Gastrocnemius medialis (tissue), 4 donors: ENCODE results near the gene LBX1. TPM values are rescaled to one million over a fixed set of nuclear protein-coding genes. Genes with fewer than 3 reads are reported as not detected.
A peak's percentile ranks its signal among the peaks of the same experiment; 100 is the strongest.

Experiments
- ATAC-seq, 2 donors: fragments of 150-250 bp; one replicate each; pipeline ENCODE4 v1.9.1; 2016
- DNase-seq, 2 donors: peaks; one replicate each; pipeline ENCODE4 v3.0.0-alpha.2; 2019
- H3K27ac ChIP-seq, 4 donors: fragments of 200-600 bp; sonication (generic); 1 replicate in 1 of 4; 2 replicates in 3 of 4; pipeline ENCODE4 v1.5.1; 2016 to 2018; ENCODE audit warnings: mild to moderate bottlenecking in 2 of 4, moderate library complexity in 1 of 4
- H3K27me3 ChIP-seq, 3 donors: fragments of 200-600 bp; sonication (generic) in 2 of 3; 1 replicate in 1 of 3; 2 replicates in 2 of 3; pipeline versions ENCODE4 v1.5.1 to v1.6.0; 2016 to 2019; ENCODE audit warnings: mild to moderate bottlenecking in 1 of 3, moderate library complexity in 1 of 3
- H3K36me3 ChIP-seq, 2 donors: fragments of 200-600 bp; sonication (generic) in 1 of 2; one replicate each; pipeline ENCODE4 v1.5.1; 2017 to 2018
- H3K4me1 ChIP-seq, 2 donors: fragments of 200-600 bp; sonication (generic) in 1 of 2; one replicate each; pipeline ENCODE4 v1.5.1; 2016 to 2017; ENCODE audit warnings: mild to moderate bottlenecking in 2 of 2
- H3K4me3 ChIP-seq, 4 donors: fragments of 200-600 bp; sonication (generic) in 3 of 4; 1 replicate in 1 of 4; 2 replicates in 3 of 4; pipeline ENCODE4 v1.5.1; 2016 to 2019; ENCODE audit warnings: mild to moderate bottlenecking in 2 of 4
- H3K9me3 ChIP-seq, 3 donors: fragments of 200-600 bp; sonication (generic) in 2 of 3; 1 replicate in 1 of 3; 2 replicates in 2 of 3; pipeline ENCODE4 v1.5.1; 2016 to 2019
- CTCF ChIP-seq, 5 experiments: fragments of 450-650 bp in 3 of 5; fragments of 200-600 bp in 2 of 5; sonication (generic) in 2 of 5; IDR thresholded peaks in 4 of 5; conservative IDR thresholded peaks in 1 of 5; 1 replicate in 4 of 5; 2 replicates in 1 of 5; pipeline ENCODE4 v1.5.1; 2016 to 2019; ENCODE audit warnings: antibody characterized with exemption in 5 of 5, mild to moderate bottlenecking in 3 of 5, moderate library complexity in 3 of 5
- POLR2A ChIP-seq, 2 donors: fragments of 450-650 bp; IDR thresholded peaks; one replicate each; pipeline ENCODE4 v1.6.1; 2017; ENCODE audit warnings: antibody characterized with exemption in 2 of 2, mild to moderate bottlenecking in 2 of 2, moderate library complexity in 2 of 2
- in situ Hi-C, 4 donors: fragments of 200-750 bp; cut with MboI; loops; one replicate each; pipeline versions ENCODE4 v1.15.0 to v1.8.0; 2017; ENCODE audit warnings: low sequenced_read_pairs in 4 of 4
- intact Hi-C: fragments of 100-400 bp; cut with DNase I; formaldehyde crosslinking; loops from one replicate; pipeline ENCODE4 v1.15.1; 2023; ENCODE audit warnings: low total_unique reads
- total RNA-seq, 4 donors: library from RNA; depleted of rRNA; stranded (reverse); fragments of >200 nt; gene quantifications; one replicate each; pipeline versions ENCODE4 v1.1.0 to v1.2.3, GENCODE V29; 2016

Gene LBX1
- total RNA-seq, 4 donors from 2014 or later: 10.7 to 25.9 (median 13.0) TPM

- Histone ChIP-seq H3K36me3 (no peaks in the 10 kb centered on the region), H3K4me1 (peaks cover 15 to 47% of the 10 kb centered on the region in 2 donors), H3K9me3 (no peaks in the 10 kb centered on the region), H3K27ac (peak overlapping the region; percentile 92 to 96 (median 96)), H3K27me3 (peaks cover 22 to 34% (median 32%) of the 10 kb centered on the region in 3 donors), H3K4me3 (peak overlapping the region; percentile 54 to 87 (median 68))
- in situ Hi-C loops: no loop called here
- intact Hi-C loops: loop anchor here (5.0 kb wide), 2 partner anchors 66 to 126 kb away; partner anchors contain the start of gene BTRC
- ATAC-seq (no peak), DNase-seq (no peak)
- TF ChIP-seq CTCF (IDR thresholded peaks at IDR 0.05 in 4 of 5, conservative IDR thresholded peaks at IDR 0.05 in 1 of 5): no peak
Measured at GRCh38 chr10:101225846-101226421, 3.3 kb downstream of the LBX1 start.

- intact Hi-C loops: loop anchor here (5.0 kb wide), 2 partner anchors 67 to 127 kb away; partner anchors contain the start of gene BTRC
Measured at GRCh38 chr10:101224910-101225823, 4.1 kb downstream of the LBX1 start.

GRCh38 chr10:101224060-101224909, 5.0 kb downstream of the LBX1 start:
- in situ Hi-C loops (loop anchor here in 1 of 4 donors (25.0 kb wide), 1 partner anchor 213 kb away; no protein-coding TSS in a partner anchor), intact Hi-C loops (no loop called here)
- Histone ChIP-seq H3K4me3 (peak overlapping the region; percentile 54 to 87 (median 68)), H3K27me3 (peaks cover 22 to 32% (median 31%) of the 10 kb centered on the region in 3 donors), H3K9me3 (no peaks in the 10 kb centered on the region), H3K36me3 (no peaks in the 10 kb centered on the region), H3K27ac (peak overlapping the region; percentile 92 to 96 (median 96)), H3K4me1 (peaks cover 7 to 39% of the 10 kb centered on the region in 2 donors)
- no peak for TF ChIP-seq CTCF (IDR thresholded peaks at IDR 0.05 in 4 of 5, conservative IDR thresholded peaks at IDR 0.05 in 1 of 5)
- no peak for TF ChIP-seq POLR2A (IDR thresholded peaks at IDR 0.05)
- ATAC-seq (no peak), DNase-seq (no peak)

More at GRCh38 chr10:101224910-101225823, 4.1 kb downstream of the LBX1 start:
- H3K36me3 ChIP-seq: no peaks in the 10 kb centered on the region
- peak overlapping the region; percentile 92 to 96 (median 96) for H3K27ac ChIP-seq
- peaks cover 22 to 34% (median 31%) of the 10 kb centered on the region in 3 donors for H3K27me3 ChIP-seq
- in situ Hi-C loops: loop anchor here in 1 of 4 donors (25.0 kb wide), 1 partner anchor 212 kb away; no protein-coding TSS in a partner anchor
- no peak for ATAC-seq
- H3K4me1 ChIP-seq: peaks cover 8 to 43% of the 10 kb centered on the region in 2 donors
- H3K4me3 ChIP-seq: peak overlapping the region; percentile 54 to 87 (median 68)
- DNase-seq: peak in 1 of 2 donors; percentile 34
- TF ChIP-seq POLR2A (IDR thresholded peaks at IDR 0.05) (no peak), CTCF (IDR thresholded peaks at IDR 0.05 in 4 of 5, conservative IDR thresholded peaks at IDR 0.05 in 1 of 5) (peak in 3 of 5 experiments; percentile 13 to 40 (median 25))
- H3K9me3 ChIP-seq: no peaks in the 10 kb centered on the region
